SU-DHL-6 (cell line): ENCODE data around the gene DNAI4.

Experiments
- H2AFZ ChIP-seq: fragments of 200-600 bp; sonication (generic); 2 replicates; pipeline ENCODE4 v1.6.1; 2014; ENCODE audit warnings: low read depth, mild to moderate bottlenecking, moderate library complexity, mixed read lengths, antibody characterized with exemption, low read length; ENCODE audit not compliant: severe bottlenecking
- H3F3A ChIP-seq: fragments of 200-600 bp; shearing (Covaris generic); 2 replicates; pipeline ENCODE4 v1.6.0; 2016; ENCODE audit warnings: antibody characterized with exemption, mild to moderate bottlenecking; ENCODE audit not compliant: insufficient read depth
- H3K27ac ChIP-seq: fragments of 200-600 bp; sonication (generic); 2 replicates; pipeline ENCODE4 v1.5.1; 2016; ENCODE audit warnings: low read depth, mild to moderate bottlenecking, low read length, moderate library complexity, mixed read lengths
- H3K27me3 ChIP-seq: fragments of 200-600 bp; sonication (generic), shearing (Covaris generic); 2 replicates; pipeline ENCODE4 v1.6.0; 2014; ENCODE audit warnings: mild to moderate bottlenecking, low read length
- H3K36me3 ChIP-seq: fragments of 200-600 bp; sonication (generic); 2 replicates; pipeline ENCODE4 v1.6.1; 2014; ENCODE audit warnings: mild to moderate bottlenecking, low read length, mixed read lengths
- H3K4me2 ChIP-seq: fragments of 300-600, 200-600 bp; shearing (Covaris generic), sonication (generic); 2 replicates; pipeline ENCODE4 v1.6.0; 2014; ENCODE audit warnings: low read length, low read depth, mild to moderate bottlenecking; ENCODE audit not compliant: poor library complexity, severe bottlenecking
- H3K4me3 ChIP-seq: fragments of 200-600 bp; sonication (generic); 2 replicates; pipeline ENCODE4 v1.5.1; 2014; ENCODE audit warnings: antibody characterized with exemption, low read length, mild to moderate bottlenecking, mixed read lengths; ENCODE audit not compliant: insufficient read depth, poor library complexity, severe bottlenecking
- H3K79me2 ChIP-seq: fragments of 200-600 bp; sonication (generic); 2 replicates; pipeline ENCODE4 v1.6.1; 2014; ENCODE audit warnings: mild to moderate bottlenecking, low read length, moderate library complexity; ENCODE audit not compliant: insufficient read depth
- H3K9ac ChIP-seq: fragments of 200-600 bp; sonication (generic); 2 replicates; pipeline ENCODE4 v1.7.0; 2014; ENCODE audit warnings: mild to moderate bottlenecking, low read length
- H3K9me2 ChIP-seq: fragments of 200-600 bp; sonication (generic); replicated peaks from 2 replicates; pipeline ENCODE4 v1.6.1; 2014; ENCODE audit warnings: low read length; ENCODE audit not compliant: insufficient read depth
- H3K9me3 ChIP-seq: fragments of 200-600 bp; sonication (generic); 2 replicates; pipeline ENCODE4 v1.6.1; 2014; ENCODE audit warnings: low read length, mixed read lengths; ENCODE audit not compliant: insufficient read depth
- H4K20me1 ChIP-seq: fragments of 200-600 bp; sonication (generic); 2 replicates; pipeline ENCODE4 v1.6.1; 2014; ENCODE audit warnings: low read depth, mild to moderate bottlenecking, antibody characterized with exemption, low read length, moderate library complexity, mixed read lengths
- EZH2phosphoT487 ChIP-seq: fragments of 200-600 bp; sonication (generic), shearing (Covaris generic); conservative IDR thresholded peaks from 2 replicates; pipeline ENCODE4 v1.6.1; 2018; ENCODE audit warnings: mild to moderate bottlenecking, antibody characterized with exemption, low read length, moderate library complexity, mixed read lengths
- TF ChIP-seq, protein P1 (sequence below): fragments of 200-600 bp; sonication (generic); IDR thresholded peaks from one replicate; pipeline ENCODE4 v1.5.1; 2017; ENCODE audit warnings: antibody characterized with exemption, mild to moderate bottlenecking, low read length, moderate library complexity; ENCODE audit not compliant: insufficient read depth, poor library complexity, severe bottlenecking

Gene DNAI4

DNA sequence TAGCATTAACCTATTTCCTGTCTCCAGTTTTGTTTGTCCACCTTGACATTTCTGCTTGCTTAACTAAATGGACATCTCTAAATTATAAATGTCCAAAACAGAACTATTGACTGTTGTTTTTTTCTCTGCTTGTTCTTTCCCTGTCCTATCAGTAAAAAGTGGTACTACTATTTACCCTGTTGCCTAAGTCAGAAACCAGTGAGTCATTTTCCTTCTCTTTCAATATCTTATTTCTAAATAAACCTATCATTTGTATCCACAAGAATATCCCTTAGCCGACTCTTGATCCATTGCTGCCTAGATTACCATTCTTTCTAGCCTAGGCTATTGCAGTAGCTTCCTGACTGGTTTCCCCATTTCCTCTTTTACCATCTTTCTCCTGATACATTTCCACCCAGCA lies 22.6 kb upstream of the DNAI4 start:
- H3K4me2 ChIP-seq: no peak overlapping the region
- H4K20me1 ChIP-seq: no peaks in the 10 kb centered on the region
- no peaks in the 10 kb centered on the region for H3K9me2 ChIP-seq
- no peaks in the 10 kb centered on the region for H3K9me3 ChIP-seq
- no peaks in the 10 kb centered on the region for H3K27me3 ChIP-seq
- peaks cover 23% of the 10 kb centered on the region for H3K79me2 ChIP-seq
- no peak overlapping the region for H3K4me3 ChIP-seq
- TF ChIP-seq EZH2phosphoT487: no peak
- TF ChIP-seq, protein P1, sequence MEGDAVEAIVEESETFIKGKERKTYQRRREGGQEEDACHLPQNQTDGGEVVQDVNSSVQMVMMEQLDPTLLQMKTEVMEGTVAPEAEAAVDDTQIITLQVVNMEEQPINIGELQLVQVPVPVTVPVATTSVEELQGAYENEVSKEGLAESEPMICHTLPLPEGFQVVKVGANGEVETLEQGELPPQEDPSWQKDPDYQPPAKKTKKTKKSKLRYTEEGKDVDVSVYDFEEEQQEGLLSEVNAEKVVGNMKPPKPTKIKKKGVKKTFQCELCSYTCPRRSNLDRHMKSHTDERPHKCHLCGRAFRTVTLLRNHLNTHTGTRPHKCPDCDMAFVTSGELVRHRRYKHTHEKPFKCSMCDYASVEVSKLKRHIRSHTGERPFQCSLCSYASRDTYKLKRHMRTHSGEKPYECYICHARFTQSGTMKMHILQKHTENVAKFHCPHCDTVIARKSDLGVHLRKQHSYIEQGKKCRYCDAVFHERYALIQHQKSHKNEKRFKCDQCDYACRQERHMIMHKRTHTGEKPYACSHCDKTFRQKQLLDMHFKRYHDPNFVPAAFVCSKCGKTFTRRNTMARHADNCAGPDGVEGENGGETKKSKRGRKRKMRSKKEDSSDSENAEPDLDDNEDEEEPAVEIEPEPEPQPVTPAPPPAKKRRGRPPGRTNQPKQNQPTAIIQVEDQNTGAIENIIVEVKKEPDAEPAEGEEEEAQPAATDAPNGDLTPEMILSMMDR: no peak
- no peak overlapping the region for H3K27ac ChIP-seq
- no peak overlapping the region for H2AFZ ChIP-seq
- H3F3A ChIP-seq: no peaks in the 10 kb centered on the region
- no peak overlapping the region for H3K9ac ChIP-seq
- H3K36me3 ChIP-seq: peaks cover 41% of the 10 kb centered on the region

DNA sequence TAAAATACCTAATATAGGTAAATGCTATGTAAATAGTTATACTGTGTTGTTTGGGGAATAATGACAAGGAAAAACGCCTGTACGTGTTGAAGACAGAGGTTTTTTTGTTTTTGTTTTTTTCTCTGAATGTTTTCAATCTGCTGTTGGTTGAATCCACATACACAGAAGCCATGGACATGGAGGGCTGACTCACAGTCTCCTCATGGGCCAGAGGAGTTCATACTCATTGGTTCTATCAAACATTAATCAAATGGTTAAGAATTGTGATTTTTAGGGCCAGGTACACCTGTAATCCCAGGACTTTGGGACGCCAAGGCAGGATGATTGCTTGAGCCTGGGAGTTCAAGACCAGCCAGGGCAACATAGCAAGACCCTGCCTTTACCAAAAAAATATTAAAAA lies 20.7 kb upstream of the DNAI4 start:
- no peaks in the 10 kb centered on the region for H3F3A ChIP-seq
- peaks cover 52% of the 10 kb centered on the region for H3K36me3 ChIP-seq
- no peak for TF ChIP-seq EZH2phosphoT487
- TF ChIP-seq, protein P1: no peak
- peaks cover 43% of the 10 kb centered on the region for H3K79me2 ChIP-seq
- H4K20me1 ChIP-seq: no peaks in the 10 kb centered on the region; the same call in 1 of the 2 replicates
- no peaks in the 10 kb centered on the region for H3K9me3 ChIP-seq
- H3K27ac ChIP-seq: no peak overlapping the region
- no peaks in the 10 kb centered on the region for H3K9me2 ChIP-seq
- no peaks in the 10 kb centered on the region for H3K27me3 ChIP-seq
- no peak overlapping the region for H3K4me3 ChIP-seq
- H3K9ac ChIP-seq: no peak overlapping the region
- H2AFZ ChIP-seq: no peak overlapping the region
- no peak overlapping the region for H3K4me2 ChIP-seq

DNA sequence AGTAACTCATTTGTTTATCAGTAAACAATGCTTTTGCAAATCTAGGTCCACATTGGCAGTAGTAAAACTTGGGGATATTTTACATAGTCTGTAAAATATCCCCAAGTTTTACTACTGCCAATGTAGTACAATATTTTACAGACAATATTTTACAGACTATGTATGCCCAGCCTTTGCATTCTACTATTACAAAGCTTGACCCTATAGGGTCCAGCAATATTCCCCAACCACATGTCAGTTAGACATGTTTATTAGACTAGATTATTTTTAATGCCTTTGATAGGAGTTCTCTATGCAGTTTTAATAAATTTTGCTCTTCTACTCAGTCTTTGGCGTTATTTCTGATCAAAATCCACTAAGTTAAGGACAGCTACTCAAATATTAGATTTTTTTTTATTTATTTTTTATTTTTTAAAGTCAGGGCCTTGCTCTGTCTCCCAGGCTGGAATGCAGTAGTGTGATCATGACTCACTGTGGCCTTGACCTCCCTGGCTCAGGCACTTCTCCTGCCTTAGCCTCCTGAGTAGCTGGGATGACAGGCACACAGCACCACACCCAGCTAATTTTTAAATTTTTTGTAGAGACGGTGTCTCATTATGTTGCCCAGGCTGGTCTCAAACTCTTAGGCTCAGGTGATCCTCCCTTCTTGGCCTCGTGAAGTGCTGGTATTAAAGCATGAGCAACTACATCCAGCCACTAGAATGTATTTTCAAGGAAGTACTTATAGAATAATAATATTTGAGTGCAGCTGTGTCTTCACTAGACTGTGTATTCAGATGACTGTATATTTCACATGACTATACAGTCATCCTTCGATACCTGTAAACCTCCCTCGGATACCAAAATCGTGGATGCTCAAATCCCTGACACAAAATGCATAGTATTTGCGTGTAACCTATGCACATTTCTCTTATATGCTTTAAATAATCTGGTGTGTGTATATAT lies 19.9 kb upstream of the DNAI4 start:
- peaks cover 50% of the 10 kb centered on the region for H3K79me2 ChIP-seq
- H3K27me3 ChIP-seq: no peaks in the 10 kb centered on the region
- no peak overlapping the region for H3K4me3 ChIP-seq
- H3K4me2 ChIP-seq: no peak overlapping the region
- H3K36me3 ChIP-seq: peaks cover 55% of the 10 kb centered on the region
- no peak overlapping the region for H3K27ac ChIP-seq
- no peak overlapping the region for H2AFZ ChIP-seq
- H4K20me1 ChIP-seq: no peaks in the 10 kb centered on the region; the same call in 1 of the 2 replicates
- no peaks in the 10 kb centered on the region for H3K9me3 ChIP-seq
- H3K9ac ChIP-seq: no peak overlapping the region
- H3K9me2 ChIP-seq: no peaks in the 10 kb centered on the region
- no peak for TF ChIP-seq EZH2phosphoT487
- TF ChIP-seq, protein P1: no peak
- H3F3A ChIP-seq: 0 out of 2 replicates have a peak, but pooled peaks cover 5% of the 10 kb centered on the region
